Hematopoietic multipotent progenitor cell treated with erythropoietin and hydrocortisone succinate and interleukin-3 and kit ligand, for 15 days (in vitro differentiated cells): ENCODE measurements around the gene RAD1.
A peak's percentile ranks its signal among the peaks of the same experiment; 100 is the strongest.

Experiments
- DNase-seq: peaks from one replicate; pipeline ENCODE4 v3.0.0-alpha.2; 2015; ENCODE audit warnings: low spot score

RAD1 gene

DNA sequence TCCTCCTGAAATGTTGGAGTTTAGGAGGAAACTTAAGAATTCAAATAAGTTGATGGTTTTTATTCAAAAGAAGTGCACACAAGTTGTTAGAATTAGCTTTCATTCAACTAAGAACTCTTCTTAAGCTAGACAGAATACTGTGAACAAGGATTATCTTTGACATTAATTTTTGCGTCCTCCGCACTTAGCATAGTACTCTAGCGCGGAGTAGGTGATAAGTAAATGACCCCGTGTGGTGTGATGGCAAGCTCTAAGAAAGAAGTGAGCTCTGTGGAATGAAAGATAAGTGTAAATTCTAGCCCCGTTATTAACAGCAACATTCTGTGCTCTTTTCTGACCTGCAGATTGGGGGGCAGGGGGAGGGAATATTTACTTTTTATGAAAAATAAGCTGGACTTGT, 1.2 kb upstream of the RAD1 start:
- DNase-seq: peak; percentile 46

DNA sequence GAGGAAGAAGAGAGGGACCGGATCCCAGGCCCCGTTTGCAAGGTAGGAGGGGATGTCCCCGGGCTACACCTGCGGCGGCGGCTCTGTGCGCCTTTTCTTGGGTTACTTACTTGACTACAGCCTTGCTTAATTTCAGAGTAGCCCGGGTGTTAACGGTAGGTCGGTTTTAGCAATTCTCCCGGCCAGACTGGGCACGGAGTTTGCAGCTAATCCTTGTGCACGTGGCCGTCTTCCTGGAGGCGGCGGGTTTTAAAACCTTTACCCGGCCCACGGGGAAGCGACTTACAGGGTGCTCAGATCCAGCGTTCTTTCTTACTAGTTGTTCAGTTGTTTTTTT, 520 bp upstream of the RAD1 start:
- no peak for DNase-seq

DNA sequence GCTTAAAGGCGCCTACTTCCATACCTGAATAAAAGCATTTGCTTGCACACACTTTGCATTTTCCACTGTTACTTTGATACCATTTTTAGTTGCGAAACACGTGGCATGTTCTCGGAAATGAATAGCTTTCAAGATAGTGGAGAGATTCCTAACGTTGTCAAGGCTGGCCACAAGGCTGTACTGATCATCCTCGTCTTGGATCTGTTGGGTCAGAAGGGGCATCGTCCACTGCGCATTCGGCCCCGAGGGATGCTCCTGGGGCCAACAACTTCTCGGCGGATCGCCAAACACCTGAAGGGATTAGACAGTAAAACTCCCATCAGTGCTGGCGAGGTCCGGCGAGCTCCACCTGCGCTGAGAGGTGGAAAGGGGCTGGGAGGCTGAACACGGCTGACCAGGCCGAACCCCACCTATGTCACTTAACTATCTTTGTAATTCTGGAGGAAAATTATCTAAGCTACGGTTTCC, 599 bp downstream of the RAD1 start:
- DNase-seq: no peak

DNA sequence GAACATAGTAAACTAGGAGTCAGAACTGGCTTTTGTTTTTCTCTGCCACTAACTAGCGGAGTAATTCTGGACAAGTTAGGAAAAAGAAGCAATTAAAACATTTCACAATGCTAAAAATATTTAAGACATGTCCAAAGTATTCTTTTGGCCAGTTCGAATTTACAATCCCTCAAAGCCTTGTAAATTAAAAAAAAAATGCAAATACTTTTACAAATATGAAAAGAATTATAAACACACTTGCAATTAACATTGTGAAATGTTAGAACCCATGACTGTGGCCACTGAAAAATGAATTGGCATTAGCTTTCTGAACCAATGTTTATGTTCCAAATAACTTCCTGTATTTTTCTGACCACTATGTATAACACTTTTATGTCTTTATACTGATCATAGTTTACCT, 2.2 kb downstream of the RAD1 start:
- no peak for DNase-seq

DNA sequence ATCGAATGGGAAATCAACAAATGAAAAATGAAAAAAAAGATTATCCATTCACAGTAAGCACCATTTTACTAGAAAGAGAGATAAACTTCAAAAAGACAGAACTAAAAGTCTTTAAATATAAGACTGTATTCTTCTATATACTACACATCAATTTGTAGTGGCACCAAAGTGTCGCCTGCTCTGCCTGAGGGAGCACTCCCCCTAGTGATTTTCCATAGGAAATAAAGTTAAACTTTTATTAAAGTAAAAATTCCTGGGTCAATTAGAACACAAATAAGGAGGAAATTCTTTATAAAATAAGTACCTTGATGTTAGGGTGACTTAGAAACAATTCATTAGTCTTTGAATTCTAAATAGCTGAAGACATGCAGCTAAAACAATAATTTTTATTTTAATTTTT, 9.7 kb downstream of the RAD1 start:
- no peak for DNase-seq

DNA sequence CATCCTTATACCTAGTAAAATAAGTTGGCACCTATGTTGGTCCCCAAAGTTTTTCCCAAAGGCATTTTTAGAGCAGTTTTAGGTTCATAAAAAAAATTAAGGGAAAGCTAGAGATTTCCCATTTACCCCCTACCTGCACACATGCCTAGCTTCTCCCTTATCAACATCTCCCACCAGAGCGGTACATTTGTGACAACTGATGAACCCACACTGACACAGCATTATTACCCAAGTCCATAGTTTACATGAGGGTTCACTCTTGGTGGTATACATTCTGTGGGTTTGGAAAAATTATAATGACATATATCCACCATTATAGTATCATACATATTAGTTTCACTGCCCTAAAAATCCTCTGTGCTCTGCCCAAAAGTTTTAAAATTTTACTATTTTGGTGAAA, 12.0 kb downstream of the RAD1 start:
- no peak for DNase-seq

DNA sequence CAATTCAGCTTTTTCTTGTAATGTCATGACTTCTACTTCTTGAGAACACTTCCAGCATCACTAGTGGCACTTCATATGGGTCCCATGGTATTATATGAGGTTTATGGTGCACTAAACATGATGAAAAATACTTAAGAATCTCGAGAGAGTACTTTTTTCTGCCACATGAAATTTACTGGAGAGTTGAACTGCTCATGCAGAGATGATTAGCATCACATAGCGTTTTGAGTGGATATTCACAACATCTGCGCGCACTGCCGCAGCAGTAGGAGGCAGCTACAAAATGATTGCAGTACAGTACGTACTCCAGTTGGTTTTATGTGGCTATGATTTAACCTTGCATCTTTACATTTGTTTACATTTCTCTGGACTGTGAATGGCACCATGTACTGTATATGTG, 14.7 kb downstream of the RAD1 start:
- no peak for DNase-seq

DNA sequence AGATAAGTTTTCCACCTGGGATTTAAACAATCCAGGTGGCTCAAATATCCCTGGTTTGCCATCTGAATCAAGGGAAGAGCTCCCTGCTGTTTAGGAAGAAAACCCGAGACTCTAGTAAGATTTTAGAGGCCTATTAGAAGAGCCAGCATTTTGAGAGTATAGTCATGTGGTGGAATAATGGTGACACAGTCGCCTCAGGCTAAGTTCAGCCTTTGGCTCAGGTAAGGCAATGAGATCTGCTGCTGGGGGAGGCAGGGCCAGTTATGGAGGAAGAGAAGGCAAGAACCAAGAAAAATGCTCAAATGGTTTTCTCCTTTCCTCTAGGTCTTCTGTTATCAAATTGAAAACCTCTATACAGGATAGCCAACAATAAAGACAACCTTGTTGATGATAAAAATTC, 16.2 kb downstream of the RAD1 start:
- DNase-seq: no peak

DNA sequence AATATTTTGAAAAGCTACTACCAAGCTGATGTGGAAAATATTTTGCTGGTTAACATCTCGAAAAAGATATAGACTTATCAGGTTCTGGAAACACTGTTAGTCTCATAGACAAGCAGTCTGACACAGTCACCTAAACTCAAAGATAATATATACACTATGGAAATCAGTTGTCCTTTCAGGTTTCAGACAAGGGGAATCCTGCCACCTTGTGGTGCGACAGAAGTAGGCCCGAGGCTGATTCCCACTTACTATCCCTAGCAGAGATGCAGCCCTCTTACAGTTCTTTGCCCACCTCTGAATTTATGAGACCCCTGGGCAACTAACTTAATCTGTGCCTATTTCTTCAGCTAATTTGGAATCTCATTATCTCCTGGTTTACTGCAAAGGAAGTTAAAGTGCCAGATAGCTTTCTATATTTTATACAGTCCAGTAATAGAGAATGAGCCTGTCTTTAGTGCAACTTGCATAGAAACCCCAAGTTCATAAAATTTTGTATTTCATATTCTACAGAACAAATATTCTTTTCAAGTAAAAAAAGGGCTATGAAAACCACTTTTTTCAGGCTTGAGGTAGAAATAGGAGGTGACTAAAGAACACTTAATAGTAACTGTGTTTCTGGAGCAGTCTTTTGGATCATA, 16.9 kb downstream of the RAD1 start:
- peak; percentile 58 for DNase-seq

DNA sequence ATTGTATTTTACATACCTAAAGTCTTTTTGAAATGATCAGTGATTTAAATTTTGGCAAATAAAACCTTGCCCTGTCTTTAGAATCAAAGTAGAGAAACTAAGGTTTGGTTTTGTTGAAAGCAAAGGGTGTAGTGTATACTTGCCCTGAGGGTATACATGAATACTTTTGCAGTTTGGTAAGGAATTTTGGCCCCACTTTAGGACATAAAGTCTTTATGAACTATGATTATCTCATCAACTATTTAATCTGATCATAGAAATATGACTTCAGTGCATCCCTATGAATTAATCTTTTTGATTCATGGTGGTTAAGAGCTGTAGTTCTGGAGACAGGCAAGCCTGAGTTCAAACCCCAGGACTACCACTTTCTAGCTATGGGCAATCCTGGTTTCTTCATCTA, 17.7 kb downstream of the RAD1 start:
- no peak for DNase-seq

DNA sequence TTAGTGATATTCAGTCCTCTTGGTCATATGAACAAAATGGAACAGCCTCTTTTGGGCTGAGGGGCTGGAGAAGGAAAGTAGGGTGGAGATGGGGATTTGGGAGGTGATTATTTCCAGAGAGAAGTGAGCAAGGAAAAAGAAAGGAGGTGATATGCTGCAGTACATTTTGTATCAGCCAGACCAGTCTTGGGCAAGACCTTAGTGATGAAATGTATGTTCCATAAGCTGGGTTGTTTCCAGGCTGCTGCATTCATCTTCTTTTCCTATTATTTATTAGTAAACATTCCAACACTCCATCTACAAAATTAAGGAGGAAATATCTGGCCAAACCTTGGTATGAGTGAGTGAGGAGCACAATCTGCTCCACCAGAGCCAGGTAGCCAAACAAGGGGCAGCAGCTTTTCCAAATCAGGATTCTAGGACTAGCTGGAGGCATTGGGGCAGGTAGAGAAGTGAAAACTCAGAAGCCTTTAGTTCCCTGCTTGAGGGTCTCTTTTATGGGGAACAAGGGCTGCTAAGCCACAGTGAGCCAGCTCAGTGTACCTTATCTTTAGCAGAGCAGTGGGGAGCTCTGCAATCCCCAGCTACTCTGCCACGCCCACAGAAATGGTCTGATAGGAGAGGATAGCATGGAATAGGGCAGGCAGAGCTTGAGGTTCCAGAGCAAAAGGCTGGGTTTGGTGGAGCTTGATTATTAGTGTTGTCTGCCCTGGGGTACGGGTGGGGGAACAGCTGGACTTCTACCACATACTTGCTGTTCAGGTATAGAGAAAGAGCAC, 19.5 kb downstream of the RAD1 start:
- DNase-seq: peak; percentile 30

DNA sequence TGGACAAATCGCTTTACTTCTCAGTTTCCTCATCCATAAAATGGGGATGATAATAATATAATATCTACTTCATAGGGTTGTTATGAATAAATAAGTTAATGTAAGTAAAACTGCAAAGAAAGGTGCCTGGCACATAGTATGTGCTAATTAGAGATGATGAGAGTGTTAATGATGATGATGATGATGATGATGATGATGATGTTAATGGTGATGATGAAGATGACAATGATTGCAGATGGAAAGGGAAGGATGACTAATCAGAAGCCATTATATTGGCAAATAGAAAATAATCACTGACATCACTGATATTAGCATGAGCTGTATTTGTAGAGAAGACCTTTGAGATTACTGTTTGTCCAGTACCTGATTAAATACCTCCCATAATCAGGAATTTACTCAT, 20.6 kb downstream of the RAD1 start:
- DNase-seq: no peak

DNA sequence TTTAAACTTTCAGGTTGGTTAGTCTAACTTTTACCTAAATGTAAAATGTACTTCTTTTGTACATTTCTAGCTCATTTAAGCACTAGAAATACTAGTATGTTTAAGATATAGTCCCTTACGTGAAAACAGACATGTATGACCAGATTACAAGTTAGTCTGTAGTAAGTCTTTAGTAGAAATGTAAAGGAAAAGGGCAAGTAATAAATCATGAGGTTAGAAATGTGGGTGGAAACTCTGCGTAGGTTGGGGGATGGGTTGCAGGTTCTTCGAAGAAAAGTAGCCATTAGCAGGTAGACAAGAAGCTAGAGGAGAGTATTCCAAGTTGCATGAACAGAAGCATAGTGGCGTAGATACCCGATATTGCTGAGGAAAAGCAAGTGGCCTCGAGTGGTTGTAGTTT, 22.9 kb downstream of the RAD1 start:
- no peak for DNase-seq

DNA sequence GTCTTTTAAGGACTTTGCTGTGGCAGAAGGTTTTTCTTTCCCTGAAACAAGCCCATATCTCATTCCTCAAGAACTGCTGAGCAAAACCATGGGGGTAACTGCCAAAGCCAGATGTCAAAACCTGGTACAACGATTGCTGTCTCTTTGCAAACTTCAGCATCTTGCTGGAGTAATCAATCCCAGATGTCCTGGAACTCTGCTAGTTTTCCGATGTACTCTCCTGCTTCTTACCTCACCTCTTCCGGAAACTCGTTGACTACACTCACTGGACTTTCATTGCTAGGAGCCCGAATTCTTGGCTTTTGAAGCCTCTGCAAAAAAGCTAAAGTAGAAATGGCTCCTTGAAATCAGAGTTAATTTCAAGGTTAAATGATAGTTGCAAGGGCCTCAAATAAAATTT, 23.3 kb downstream of the RAD1 start:
- no peak for DNase-seq

DNA sequence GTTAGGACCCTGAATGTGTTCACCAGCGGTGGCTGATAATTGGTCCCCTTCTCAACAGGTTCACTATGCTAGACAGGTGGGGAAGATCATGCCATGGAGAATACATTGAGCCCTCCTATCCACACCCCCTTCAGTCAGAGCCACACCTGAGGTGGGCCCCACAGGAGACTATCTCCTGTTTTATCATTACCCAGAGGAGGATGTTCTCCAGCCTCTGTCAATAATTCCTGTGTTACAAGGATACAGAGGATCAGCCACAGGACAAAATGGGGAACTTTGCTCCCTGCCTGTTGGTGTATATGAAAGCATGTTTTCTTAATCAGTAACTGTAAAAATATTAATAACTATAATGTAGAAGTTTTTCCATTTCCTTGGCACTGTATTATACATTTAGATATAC, 25.9 kb downstream of the RAD1 start:
- no peak for DNase-seq

DNA sequence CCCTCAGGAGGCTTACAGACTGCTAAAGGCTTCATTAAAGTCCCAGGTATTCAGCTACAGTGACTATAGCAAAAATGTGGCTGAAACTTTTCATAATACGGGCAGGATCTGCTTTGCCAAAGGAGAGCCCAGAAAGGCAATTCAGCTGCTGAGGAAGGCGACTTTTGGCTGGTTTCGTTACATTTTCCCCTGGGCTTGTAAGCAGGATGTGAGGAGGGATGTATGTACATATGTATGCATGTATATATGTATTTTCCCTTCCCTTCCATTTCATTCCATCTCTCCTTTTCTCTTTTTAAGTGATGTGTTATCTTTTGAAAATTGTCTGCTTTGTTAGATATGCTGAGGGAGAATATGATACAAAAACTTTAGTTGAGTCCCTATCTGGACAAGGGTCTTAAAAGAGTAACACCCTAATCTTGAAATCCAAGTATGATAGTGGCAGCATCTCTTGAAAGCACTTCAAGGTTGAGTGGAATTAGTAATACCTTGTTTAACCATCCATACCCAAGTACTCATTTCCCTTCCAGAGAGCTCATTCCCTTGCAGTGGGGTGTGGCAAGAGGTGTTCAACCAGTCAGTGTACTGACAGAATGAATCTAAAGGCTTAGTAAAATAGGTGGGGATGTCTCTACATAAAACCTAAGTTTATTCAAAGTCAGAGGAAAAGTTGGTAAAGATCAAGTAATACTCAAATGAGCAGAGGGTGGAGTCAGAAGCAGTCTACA, 28.7 kb downstream of the RAD1 start:
- no peak for DNase-seq

DNA sequence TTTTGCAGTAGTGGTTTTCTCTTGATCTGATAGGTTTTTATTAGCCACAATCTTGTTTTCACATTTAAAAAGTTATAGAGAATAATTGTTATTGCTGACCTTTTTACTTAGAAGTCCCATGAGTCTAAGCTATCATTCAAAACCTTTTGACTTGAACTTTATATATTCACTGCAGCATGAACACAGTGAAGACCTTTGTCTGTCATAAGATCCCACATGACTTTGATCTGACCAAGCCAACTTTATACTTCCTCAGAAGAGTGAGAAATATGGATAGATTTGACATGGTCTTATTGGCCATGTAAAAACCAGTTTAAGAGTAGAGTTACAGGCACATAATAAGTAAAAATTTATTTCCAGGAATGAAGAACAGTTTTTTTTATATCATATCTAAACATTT, 34.1 kb downstream of the RAD1 start:
- no peak for DNase-seq

DNA sequence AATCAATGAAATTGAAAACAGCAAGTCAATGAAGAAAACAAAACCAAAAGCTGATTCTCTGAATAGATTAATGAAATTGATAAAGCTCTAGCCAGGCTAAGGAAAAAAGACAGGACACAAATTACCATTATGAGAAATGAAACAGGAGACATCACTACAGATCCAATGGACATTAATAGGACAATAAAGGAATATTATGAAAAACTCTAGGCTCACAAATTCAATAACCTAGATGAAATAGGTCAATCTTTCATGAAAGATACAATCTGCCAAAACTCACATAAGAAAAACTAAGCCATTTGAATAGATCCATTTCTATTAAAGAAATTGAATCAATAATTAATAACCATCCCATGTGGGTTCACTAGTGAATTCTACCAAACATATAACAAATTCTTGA, 39.0 kb downstream of the RAD1 start:
- DNase-seq: no peak

DNA sequence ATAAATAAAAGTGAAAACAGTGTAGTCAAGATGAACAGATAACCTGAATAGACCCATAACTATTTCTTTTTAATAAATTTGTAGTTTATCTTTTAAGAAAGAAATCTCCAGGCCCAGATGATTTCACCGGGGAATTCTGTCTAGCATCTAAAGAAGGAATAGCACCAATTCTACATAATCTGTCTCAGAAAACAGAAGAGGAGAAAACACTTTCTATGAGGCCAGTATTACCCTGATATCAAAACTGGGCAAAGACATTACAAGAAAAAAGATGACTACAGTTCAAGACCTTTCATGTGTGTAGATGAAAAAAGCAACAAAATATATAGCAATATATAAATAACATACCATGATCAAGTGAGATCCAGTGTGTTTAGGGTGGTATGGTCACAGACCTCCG, 44.9 kb downstream of the RAD1 start:
- DNase-seq: no peak

DNA sequence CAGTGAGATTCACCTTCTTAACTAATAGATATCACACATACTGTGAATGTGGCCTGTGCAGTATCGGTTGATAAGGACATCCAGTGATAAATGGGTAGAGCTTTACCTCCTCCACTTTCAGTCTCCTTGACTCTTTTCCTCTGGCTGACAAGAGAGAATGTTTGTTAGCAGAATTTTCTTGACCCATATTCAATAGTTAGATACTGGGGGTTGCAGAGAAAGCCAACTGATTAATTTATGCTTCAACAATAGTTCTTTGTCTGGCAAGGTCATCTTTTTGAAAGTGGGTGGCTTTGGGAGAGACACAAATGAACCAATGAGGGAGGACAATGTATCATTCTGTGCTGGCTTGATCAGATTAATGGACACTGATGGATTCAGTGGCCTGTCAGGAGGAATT, 46.0 kb downstream of the RAD1 start:
- no peak for DNase-seq

DNA sequence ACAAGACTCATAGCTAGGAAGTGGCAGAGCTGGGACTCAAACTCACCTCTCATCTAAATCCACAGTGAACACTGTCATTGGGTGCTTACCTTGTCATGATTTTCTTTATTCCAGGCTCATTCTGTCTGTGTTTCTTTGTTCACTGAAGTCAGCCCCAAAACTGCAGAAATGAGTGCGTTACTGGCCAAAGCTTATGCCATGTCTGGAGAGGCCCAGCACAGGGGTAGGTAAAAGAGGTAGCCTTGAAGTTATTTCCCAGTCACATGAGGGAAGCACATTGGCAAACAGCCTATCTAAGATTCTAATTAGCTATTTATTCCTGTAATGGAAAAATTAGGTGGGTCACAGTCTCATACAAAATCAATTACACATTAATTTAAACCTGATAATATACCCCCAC, 46.5 kb downstream of the RAD1 start:
- DNase-seq: no peak

DNA sequence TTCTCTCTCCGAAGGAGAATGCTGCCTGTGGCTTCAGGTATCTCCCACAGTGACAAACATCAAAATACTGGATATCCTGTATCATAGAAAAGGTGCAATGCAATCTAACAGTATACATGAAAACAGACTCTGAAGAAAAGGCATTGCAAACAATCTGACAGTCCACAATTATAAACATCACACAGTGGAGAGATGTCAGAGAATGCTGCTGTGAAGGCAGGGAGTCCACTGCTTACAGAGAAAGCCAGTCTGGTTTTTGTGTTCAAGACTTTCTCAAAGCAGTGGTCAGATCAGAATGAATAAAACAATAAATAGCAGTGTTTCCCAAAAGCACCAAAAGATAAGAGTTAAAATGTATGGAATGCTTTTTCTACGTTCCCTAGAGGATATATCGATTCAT, 47.6 kb downstream of the RAD1 start:
- no peak for DNase-seq

DNA sequence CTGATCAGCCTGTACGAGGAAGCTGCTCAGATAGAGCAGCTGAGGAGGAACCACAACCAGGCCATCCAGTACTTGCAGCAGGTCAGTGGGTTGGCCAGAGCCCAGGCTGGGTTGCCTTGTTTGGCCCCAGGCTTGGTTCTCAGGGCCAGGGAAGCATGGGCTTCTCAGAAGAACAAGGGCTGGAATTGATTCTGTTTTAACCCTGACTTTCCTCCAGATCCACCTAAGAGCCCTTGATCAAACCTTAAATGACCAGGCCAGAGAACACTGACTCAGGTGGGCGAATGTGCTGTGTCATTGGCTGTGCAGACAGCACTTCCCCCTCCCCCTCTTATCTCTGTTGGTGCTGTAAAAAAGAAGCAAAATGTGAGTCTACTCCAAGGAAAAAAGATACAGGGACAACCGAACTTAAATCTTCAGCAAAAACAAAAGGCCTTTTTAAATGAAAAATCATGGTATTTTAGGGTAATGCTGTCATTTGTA, 48.3 kb downstream of the RAD1 start:
- no peak for DNase-seq
